B cell (primary cell): Measurements from ENCODE around the gene PIK3C3. TPM values are rescaled to one million over a fixed set of nuclear protein-coding genes. Genes with fewer than 3 reads are reported as not detected.

Experiments
- ATAC-seq: fragments of 200-7000 bp; cut with Tn5 transposase; one replicate; pipeline ENCODE4 v1.10.0; 2021; ENCODE audit warnings: low read depth, mild to moderate bottlenecking, moderate number of reproducible peaks, moderate library complexity
- CTCF ChIA-PET: fragments of 350-600 bp; sonication (Branson Sonifier 250); formaldehyde crosslinking; loops from one replicate; lab custom pipeline; 2021; ENCODE audit warnings: antibody characterized with exemption, inconsistent platforms; lab: Charles Lee
- POLR2A ChIA-PET: fragments of 350-600 bp; sonication (Branson Sonifier 250); formaldehyde crosslinking; loops from one replicate; lab custom pipeline; 2021; ENCODE audit warnings: antibody characterized with exemption; lab: Charles Lee
- DNase-seq: peaks from one replicate; pipeline ENCODE4 v3.0.0; 2013
- H2AFZ ChIP-seq: 2 replicates; pipeline ENCODE4 v1.6.1; 2012; ENCODE audit warnings: mild to moderate bottlenecking, low read depth, low read length; ENCODE audit not compliant: insufficient read depth, poor library complexity, severe bottlenecking
- H3K27ac ChIP-seq, 2 donors: 1 replicate in 1 of 2; 2 replicates in 1 of 2; pipeline ENCODE4 v1.5.1; 2012 to 2013; ENCODE audit warnings: low read length in 2 of 2, mild to moderate bottlenecking in 2 of 2, moderate library complexity in 1 of 2
- H3K27me3 ChIP-seq, 4 experiments: fragments of 200-600 bp in 1 of 4; sonication (generic) in 1 of 4; replicated peaks in 1 of 4; 1 replicate in 2 of 4; 2 replicates in 2 of 4; pipeline versions ENCODE4 v1.6.1 to v1.7.0; 2013 to 2016; ENCODE audit warnings: low read length in 3 of 4, mild to moderate bottlenecking in 2 of 4, mixed read lengths in 1 of 4, moderate library complexity in 1 of 4; ENCODE audit not compliant: insufficient read depth in 4 of 4, control insufficient read depth in 3 of 4; ENCODE audit errors: control extremely low read depth in 1 of 4
- H3K36me3 ChIP-seq, 2 experiments: replicated peaks in 1 of 2; 1 replicate in 1 of 2; 2 replicates in 1 of 2; pipeline versions ENCODE4 v1.6.1 to v1.7.1; 2013; ENCODE audit warnings: low read length in 1 of 2; ENCODE audit not compliant: insufficient read depth in 2 of 2, control insufficient read depth in 1 of 2; ENCODE audit errors: control extremely low read depth in 1 of 2, extremely low read depth in 1 of 2
- H3K4me1 ChIP-seq, 2 donors: fragments of 200-600 bp in 1 of 2; sonication (generic) in 1 of 2; 1 replicate in 1 of 2; 2 replicates in 1 of 2; pipeline versions ENCODE4 v1.5.1 to v1.6.1; 2013 to 2017; ENCODE audit warnings: low read length in 2 of 2; ENCODE audit not compliant: control insufficient read depth in 2 of 2, insufficient read depth in 2 of 2
- H3K4me2 ChIP-seq: replicated peaks from 2 replicates; pipeline ENCODE3; 2012; ENCODE audit warnings: mild to moderate bottlenecking, low read depth, low read length; ENCODE audit not compliant: poor library complexity, severe bottlenecking
- H3K4me3 ChIP-seq, 5 experiments: fragments of 200-600 bp in 1 of 5; sonication (generic) in 1 of 5; 1 replicate in 3 of 5; 2 replicates in 2 of 5; pipeline versions ENCODE4 v1.5.1 to v1.7.0; 2011 to 2016; ENCODE audit warnings: low read length in 4 of 5, mild to moderate bottlenecking in 4 of 5, low read depth in 2 of 5, control low read depth in 1 of 5, moderate library complexity in 1 of 5; ENCODE audit not compliant: insufficient read depth in 1 of 5; ENCODE audit errors: control extremely low read depth in 1 of 5, extremely low read depth in 1 of 5
- H3K79me2 ChIP-seq: fragments of 200-600 bp; sonication (generic); one replicate; pipeline ENCODE4 v1.6.0; 2016; ENCODE audit warnings: low read length; ENCODE audit not compliant: control insufficient read depth, insufficient read depth
- H3K9ac ChIP-seq: fragments of 200-600 bp; sonication (generic); 2 replicates; pipeline ENCODE4 v1.6.1; 2017; ENCODE audit warnings: mild to moderate bottlenecking, low read length, moderate library complexity
- H3K9me3 ChIP-seq, 3 donors: one replicate each; pipeline versions ENCODE4 v1.6.1 to v1.7.1; 2013; ENCODE audit warnings: low read length in 2 of 3; ENCODE audit not compliant: control insufficient read depth in 2 of 3, insufficient read depth in 1 of 3; ENCODE audit errors: control extremely low read depth in 1 of 3
- H4K20me1 ChIP-seq: 2 replicates; pipeline ENCODE4 v1.6.0; 2012; ENCODE audit warnings: mild to moderate bottlenecking, low read length; ENCODE audit not compliant: insufficient read depth, control insufficient read depth, poor library complexity, severe bottlenecking
- H3K27ac Mint-ChIP-seq: one replicate; pipeline ENCODE4 v1.8.0; 2021; ENCODE audit warnings: mixed read lengths
- H3K27me3 Mint-ChIP-seq: one replicate; pipeline ENCODE4 v1.8.0; 2021; ENCODE audit warnings: mixed read lengths
- H3K4me1 Mint-ChIP-seq: one replicate; pipeline ENCODE4 v1.8.0; 2021; ENCODE audit warnings: mixed read lengths
- H3K4me3 Mint-ChIP-seq: one replicate; pipeline ENCODE4 v1.8.0; 2021; ENCODE audit warnings: mixed read lengths
- H3K9me3 Mint-ChIP-seq: one replicate; pipeline ENCODE4 v1.8.0; 2022; ENCODE audit warnings: mixed read lengths; ENCODE audit not compliant: insufficient read depth
- CTCF ChIP-seq: fragments of 200-600 bp; IDR thresholded peaks from one replicate; pipeline ENCODE4 v1.8.0; 2022; ENCODE audit warnings: antibody characterized with exemption, mild to moderate bottlenecking
- EZH2 ChIP-seq: IDR thresholded peaks from 2 replicates; pipeline ENCODE4 v1.6.1; 2012; ENCODE audit warnings: borderline replicate concordance, low read depth, mild to moderate bottlenecking, moderate library complexity, low read length; ENCODE audit not compliant: insufficient read depth, poor library complexity, severe bottlenecking
- WGBS: methylation state at CpG from one replicate; pipeline ENCODE4 v1.1.5; 2013; ENCODE audit warnings: missing lambda C conversion rate; ENCODE audit not compliant: insufficient coverage; 5-methylcytosine and 5-hydroxymethylcytosine counted together
- intact Hi-C: fragments of 100-400 bp; cut with micrococcal nuclease; formaldehyde crosslinking; loops from one replicate; pipeline ENCODE4 v1.10.0; 2022
- polyA plus RNA-seq: library from polyadenylated mRNA; depleted of rRNA; stranded (reverse); fragments of >200 nt; gene quantifications from 2 replicates; pipeline ENCODE4 v1.2.3, GENCODE V29; 2012
- total RNA-seq, 2 donors: library from RNA; stranded (reverse); fragments of 120-200 nt in 1 of 2; gene quantifications; 1 replicate in 1 of 2; 2 replicates in 1 of 2; pipeline versions ENCODE4 v1.2.3 to v1.2.4, GENCODE V29; 2013 to 2022

The PIK3C3 gene
- total and polyA plus RNA-seq, 2 donors (not counting 1 experiment from before 2014, with no cell fraction given) = 13.3 to 87.9 TPM

- H3K27ac Mint-ChIP-seq = no peak overlapping the region
- H4K20me1 ChIP-seq = no peaks in the 10 kb centered on the region
- no peak overlapping the region for H3K4me3 ChIP-seq
- no peak for ATAC-seq
- no peak overlapping the region for H3K4me3 Mint-ChIP-seq
- H3K4me1 ChIP-seq = no peaks in the 10 kb centered on the region
- intact Hi-C loops = no loop called here
- H3K27me3 ChIP-seq = no peaks in the 10 kb centered on the region
- POLR2A ChIA-PET = no interaction called here
- H3K9me3 Mint-ChIP-seq = no peaks in the 10 kb centered on the region
- H3K4me2 ChIP-seq = no peak overlapping the region
- H3K4me1 Mint-ChIP-seq = no peaks in the 10 kb centered on the region
- H3K27ac ChIP-seq = no peak overlapping the region
- peaks cover 4 to 19% of the 10 kb centered on the region in 2 experiments for H3K36me3 ChIP-seq
- no peaks in the 10 kb centered on the region for H3K9me3 ChIP-seq
- TF ChIP-seq EZH2 (no peak), CTCF (no peak)
- WGBS = no CpG with 5 or more reads among the region's 5 CpGs
- no peak overlapping the region for H2AFZ ChIP-seq
- no peak for DNase-seq
- CTCF ChIA-PET = interaction anchor here (0.7 to 2.7 kb wide), 2 partner anchors 7 to 12 kb away, joined by 3 to 17 read pairs; no protein-coding TSS in a partner anchor
- no peaks in the 10 kb centered on the region for H3K79me2 ChIP-seq
- no peaks in the 10 kb centered on the region for H3K27me3 Mint-ChIP-seq
- H3K9ac ChIP-seq = no peak overlapping the region
Measured at GRCh38 chr18:42025974-42026625, 71.1 kb downstream of the PIK3C3 start.

- Histone ChIP-seq H3K4me1 (no peaks in the 10 kb centered on the region), H3K9ac (no peak overlapping the region), H3K27me3 (no peaks in the 10 kb centered on the region), H2AFZ (no peak overlapping the region), H3K79me2 (no peaks in the 10 kb centered on the region), H3K4me3 (no peak overlapping the region), H3K9me3 (no peaks in the 10 kb centered on the region), H3K4me2 (no peak overlapping the region), H4K20me1 (no peaks in the 10 kb centered on the region), H3K27ac (no peak overlapping the region), H3K36me3 (peaks cover 2 to 16% of the 10 kb centered on the region in 2 experiments)
- ChIA-PET POLR2A (no interaction called here), CTCF (interaction anchor here (0.8 to 2.7 kb wide), 14 partner anchors 9 to 74 kb away, joined by 3 to 17 read pairs (median 6); partner anchors contain the start of gene PIK3C3)
- Mint-ChIP-seq H3K27me3 (no peaks in the 10 kb centered on the region), H3K9me3 (no peaks in the 10 kb centered on the region), H3K4me3 (no peak overlapping the region), H3K4me1 (no peaks in the 10 kb centered on the region), H3K27ac (no peak overlapping the region)
- DNase-seq (peak; percentile 24), ATAC-seq (peak; percentile 33)
- 39% methylated on average over 3 of the region's 6 CpGs for WGBS
- intact Hi-C loops = no loop called here
- TF ChIP-seq EZH2 (no peak), CTCF (peak; percentile 95)
Measured at GRCh38 chr18:42028247-42028832, 73.3 kb downstream of the PIK3C3 start.
